GM19238 (cell line): Measurements from ENCODE around the gene SLC34A1.
"Not testable (repeated sequence)": the region's sequence is repeated elsewhere in the genome, so short reads cannot be mapped to it uniquely, and the experiment has no call there.

Source experiments
- DNase-seq: peaks from one replicate; pipeline ENCODE4 v3.0.0; 2011; ENCODE audit warnings: low spot score; ENCODE audit not compliant: insufficient read length

Gene SLC34A1

GRCh38 chr5:177367981-177368868 is 16.0 kb upstream of the SLC34A1 start:
- no peak for DNase-seq

GRCh38 chr5:177368869-177369644 is 15.2 kb upstream of the SLC34A1 start:
- peak; percentile 60 for DNase-seq

- no peak for DNase-seq
Measured at GRCh38 chr5:177369645-177370440, 14.4 kb upstream of the SLC34A1 start.

GRCh38 chr5:177370488-177371119 is 13.6 kb upstream of the SLC34A1 start:
- DNase-seq, result peak; percentile 50

- DNase-seq, result no peak
Measured at GRCh38 chr5:177371120-177372033, 12.9 kb upstream of the SLC34A1 start.

GRCh38 chr5:177372034-177372896 is 12.0 kb upstream of the SLC34A1 start:
- no peak for DNase-seq

GRCh38 chr5:177372910-177373309 is 11.3 kb upstream of the SLC34A1 start:
- DNase-seq, result no peak

GRCh38 chr5:177373806-177374205 is 10.4 kb upstream of the SLC34A1 start:
- no peak for DNase-seq

GRCh38 chr5:177374211-177374610 is 10.0 kb upstream of the SLC34A1 start:
- no peak for DNase-seq

GRCh38 chr5:177375516-177375915 is 8.7 kb upstream of the SLC34A1 start:
- not testable (repeated sequence) for DNase-seq

- DNase-seq, result no peak
Measured at GRCh38 chr5:177376107-177376506, 8.1 kb upstream of the SLC34A1 start.

- DNase-seq, result no peak
Measured at GRCh38 chr5:177377851-177378776, 6.1 kb upstream of the SLC34A1 start.

- DNase-seq, result no peak
Measured at GRCh38 chr5:177378884-177379883, 5.0 kb upstream of the SLC34A1 start.

GRCh38 chr5:177380805-177381126 is 3.5 kb upstream of the SLC34A1 start:
- no peak for DNase-seq

- DNase-seq, result no peak
Measured at GRCh38 chr5:177382423-177383029, 1.7 kb upstream of the SLC34A1 start.

GRCh38 chr5:177383181-177383580 is 1.1 kb upstream of the SLC34A1 start:
- no peak for DNase-seq

- DNase-seq, result no peak
Measured at GRCh38 chr5:177385720-177386119, 1.5 kb downstream of the SLC34A1 start.
